GM12875 (cell line): Measurements from ENCODE around the gene NETO2.
"Not testable (repeated sequence)": the region's sequence is repeated elsewhere in the genome, so short reads cannot be mapped to it uniquely, and the experiment has no call there.

Experiments
- H3K4me3 ChIP-seq: one replicate; pipeline ENCODE4 v1.5.1; 2011; ENCODE audit warnings: low read depth, low read length, control low read depth
- CTCF ChIP-seq: IDR thresholded peaks from 2 replicates; pipeline ENCODE4 v1.5.1; 2011; ENCODE audit warnings: low read depth, mild to moderate bottlenecking, control low read depth, inconsistent platforms, low read length, moderate library complexity, borderline replicate concordance; ENCODE audit not compliant: insufficient read depth

The NETO2 gene

GRCh38 chr16:47142486-47142820 is 1.3 kb downstream of the NETO2 start:
- no peak for TF ChIP-seq CTCF
- peak overlapping the region; percentile 78 for H3K4me3 ChIP-seq

- peak overlapping the region; percentile 78 for H3K4me3 ChIP-seq
- peak; percentile 94 for TF ChIP-seq CTCF
These were observed 1.8 kb downstream of the NETO2 start for GRCh38 chr16:47141773-47142485.

- no peak for TF ChIP-seq CTCF
- H3K4me3 ChIP-seq, result no peak overlapping the region
These were observed 3.1 kb downstream of the NETO2 start for GRCh38 chr16:47140686-47141085.

- no peak for TF ChIP-seq CTCF
- H3K4me3 ChIP-seq, result no peak overlapping the region
These were observed 4.1 kb downstream of the NETO2 start for GRCh38 chr16:47139561-47140185.

- H3K4me3 ChIP-seq, result not testable (repeated sequence)
These were observed 5.8 kb downstream of the NETO2 start for GRCh38 chr16:47137925-47138324.

GRCh38 chr16:47136099-47136842 is 7.5 kb downstream of the NETO2 start:
- no peak overlapping the region for H3K4me3 ChIP-seq
- no peak for TF ChIP-seq CTCF

- no peak overlapping the region for H3K4me3 ChIP-seq
These were observed 9.2 kb downstream of the NETO2 start for GRCh38 chr16:47134550-47134949.

More at GRCh38 chr16:47134550-47134949, 9.2 kb downstream of the NETO2 start:
- TF ChIP-seq CTCF, result no peak
